Ectodermal cell (in vitro differentiated cells): Measurements from ENCODE around the gene UPF1.
"Not testable (repeated sequence)": the region's sequence is repeated elsewhere in the genome, so short reads cannot be mapped to it uniquely, and the experiment has no call there.

ENCODE experiments used
- H3K27ac ChIP-seq: 2 replicates; pipeline ENCODE4 v1.7.0; 2013; ENCODE audit warnings: mild to moderate bottlenecking, low read depth, low read length; ENCODE audit not compliant: insufficient read depth, poor library complexity, severe bottlenecking
- H3K27me3 ChIP-seq: 2 replicates; pipeline ENCODE4 v1.7.0; 2013; ENCODE audit warnings: mild to moderate bottlenecking, low read length; ENCODE audit not compliant: insufficient read depth, control insufficient read depth, poor library complexity, severe bottlenecking
- H3K36me3 ChIP-seq: one replicate; pipeline ENCODE4 v1.7.0; 2013; ENCODE audit warnings: low read length; ENCODE audit not compliant: control insufficient read depth, insufficient read depth
- H3K4me1 ChIP-seq: one replicate; pipeline ENCODE4 v1.7.0; 2013; ENCODE audit warnings: low read length; ENCODE audit not compliant: control insufficient read depth, insufficient read depth
- H3K4me3 ChIP-seq: 2 replicates; pipeline ENCODE4 v1.7.0; 2013; ENCODE audit warnings: low read depth, low read length, control low read depth; ENCODE audit not compliant: insufficient read depth
- H3K9me3 ChIP-seq: 2 replicates; pipeline ENCODE4 v1.7.0; 2013; ENCODE audit warnings: mild to moderate bottlenecking, low read length, moderate library complexity; ENCODE audit not compliant: control insufficient read depth
- WGBS, 2 experiments: methylation state at CpG; one replicate each; pipeline ENCODE4 v1.1.7; 2013; ENCODE audit warnings: missing lambda C conversion rate in 2 of 2; 5-methylcytosine and 5-hydroxymethylcytosine counted together

The UPF1 gene

GRCh38 chr19:18814063-18814462 lies 17.7 kb upstream of the UPF1 start:
- Histone ChIP-seq H3K36me3 (no peaks in the 10 kb centered on the region), H3K27me3 (peaks cover 36% of the 10 kb centered on the region), H3K9me3 (no peaks in the 10 kb centered on the region), H3K4me1 (no peaks in the 10 kb centered on the region), H3K27ac (no peak overlapping the region), H3K4me3 (no peak overlapping the region)
- WGBS, 2 experiments: 86 to 90% methylated on average over 9 of the region's 9 CpGs

DNA sequence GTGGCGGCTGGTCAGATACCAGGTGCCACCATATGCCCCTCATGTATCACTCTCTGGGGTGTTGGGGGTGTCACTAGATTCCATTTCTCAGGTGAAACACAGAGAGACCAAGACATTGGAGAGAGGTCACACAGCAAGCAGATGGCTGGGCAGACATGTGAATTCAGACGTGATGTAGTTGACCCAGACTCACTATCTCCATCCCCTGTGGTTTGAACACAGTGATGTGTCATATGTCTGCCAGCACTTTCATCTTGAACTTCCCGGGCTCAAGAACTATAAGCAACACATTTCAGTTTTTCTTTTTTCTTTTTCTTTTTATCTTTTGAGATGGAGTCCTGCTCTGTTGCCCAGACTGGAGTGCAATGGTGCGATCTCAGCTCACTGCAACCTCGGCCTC lies 16.1 kb upstream of the UPF1 start:
- Histone ChIP-seq H3K4me3 (no peak overlapping the region), H3K27ac (no peak overlapping the region), H3K36me3 (no peaks in the 10 kb centered on the region), H3K27me3 (peaks cover 29% of the 10 kb centered on the region), H3K9me3 (no peaks in the 10 kb centered on the region), H3K4me1 (no peaks in the 10 kb centered on the region)
- WGBS, 2 experiments: 90 to 91% methylated on average over 5 of the region's 5 CpGs

DNA sequence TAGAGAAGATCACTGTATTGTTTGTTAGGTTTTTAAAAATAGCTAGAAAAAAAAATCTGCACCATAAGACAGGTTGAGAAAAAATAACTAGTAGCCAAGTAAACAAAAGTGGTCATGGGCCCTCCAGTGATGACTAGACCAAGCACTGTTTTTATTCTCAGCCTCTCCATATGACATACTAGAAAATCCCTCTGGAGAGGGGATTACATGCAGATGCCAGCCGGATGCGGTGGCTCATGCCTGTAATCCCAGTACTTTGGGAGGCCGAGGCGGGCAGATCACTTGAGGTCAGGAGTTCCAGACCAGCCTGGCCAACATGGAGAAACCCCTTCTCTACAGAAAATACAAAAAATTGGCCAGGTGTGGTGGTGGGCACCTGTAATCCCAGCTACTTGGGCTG lies 15.1 kb upstream of the UPF1 start:
- H3K4me3 ChIP-seq, H3K36me3 ChIP-seq, H3K4me1 ChIP-seq, H3K27ac ChIP-seq, H3K9me3 ChIP-seq: not testable (repeated sequence)
- WGBS, 2 experiments: 80 to 85% methylated on average over 4 of the region's 4 CpGs
- H3K27me3 ChIP-seq: peaks cover 25% of the 10 kb centered on the region

DNA sequence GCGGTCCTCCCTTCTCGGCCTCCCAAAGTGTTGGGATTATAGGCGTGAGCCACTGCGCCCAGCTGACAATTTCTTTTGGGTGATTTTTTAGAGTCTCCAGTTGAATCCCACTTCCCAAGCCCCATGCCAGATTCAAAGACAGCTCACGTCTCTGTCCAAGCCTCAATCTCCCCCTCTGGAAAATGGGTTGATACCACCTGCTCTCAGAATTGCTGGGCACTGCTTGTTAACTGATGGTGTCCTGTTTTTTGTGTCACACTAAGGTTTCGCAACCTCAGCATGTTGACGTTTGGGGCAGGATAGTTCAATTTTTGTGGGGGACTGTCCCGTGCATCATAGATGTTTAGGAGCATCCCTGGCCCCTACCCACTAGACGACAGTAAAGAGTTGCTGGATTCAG lies 14.2 kb upstream of the UPF1 start:
- no peak overlapping the region for H3K27ac ChIP-seq
- no peaks in the 10 kb centered on the region for H3K4me1 ChIP-seq
- no peak overlapping the region for H3K4me3 ChIP-seq
- H3K27me3 ChIP-seq: peaks cover 19% of the 10 kb centered on the region
- no peaks in the 10 kb centered on the region for H3K9me3 ChIP-seq
- WGBS, 2 experiments: 90 to 92% methylated on average over 9 of the region's 9 CpGs
- H3K36me3 ChIP-seq: no peaks in the 10 kb centered on the region

GRCh38 chr19:18828786-18829185 lies 3.0 kb upstream of the UPF1 start:
- Histone ChIP-seq H3K27ac (no peak overlapping the region), H3K36me3 (no peaks in the 10 kb centered on the region), H3K4me3 (no peak overlapping the region), H3K27me3 (peaks cover 3% of the 10 kb centered on the region), H3K4me1 (peaks cover 3% of the 10 kb centered on the region), H3K9me3 (no peaks in the 10 kb centered on the region)
- 75 to 77% methylated on average over 6 of the region's 6 CpGs for WGBS, 2 experiments

GRCh38 chr19:18830488-18830887 lies 1.3 kb upstream of the UPF1 start:
- peaks cover 12% of the 10 kb centered on the region for H3K4me1 ChIP-seq
- WGBS, 2 experiments: 78 to 98% methylated on average over 1 to 2 of the region's 2 CpGs
- H3K9me3 ChIP-seq: no peaks in the 10 kb centered on the region
- H3K4me3 ChIP-seq: no peak overlapping the region
- no peaks in the 10 kb centered on the region for H3K36me3 ChIP-seq
- peaks cover 3% of the 10 kb centered on the region for H3K27me3 ChIP-seq
- H3K27ac ChIP-seq: no peak overlapping the region

DNA sequence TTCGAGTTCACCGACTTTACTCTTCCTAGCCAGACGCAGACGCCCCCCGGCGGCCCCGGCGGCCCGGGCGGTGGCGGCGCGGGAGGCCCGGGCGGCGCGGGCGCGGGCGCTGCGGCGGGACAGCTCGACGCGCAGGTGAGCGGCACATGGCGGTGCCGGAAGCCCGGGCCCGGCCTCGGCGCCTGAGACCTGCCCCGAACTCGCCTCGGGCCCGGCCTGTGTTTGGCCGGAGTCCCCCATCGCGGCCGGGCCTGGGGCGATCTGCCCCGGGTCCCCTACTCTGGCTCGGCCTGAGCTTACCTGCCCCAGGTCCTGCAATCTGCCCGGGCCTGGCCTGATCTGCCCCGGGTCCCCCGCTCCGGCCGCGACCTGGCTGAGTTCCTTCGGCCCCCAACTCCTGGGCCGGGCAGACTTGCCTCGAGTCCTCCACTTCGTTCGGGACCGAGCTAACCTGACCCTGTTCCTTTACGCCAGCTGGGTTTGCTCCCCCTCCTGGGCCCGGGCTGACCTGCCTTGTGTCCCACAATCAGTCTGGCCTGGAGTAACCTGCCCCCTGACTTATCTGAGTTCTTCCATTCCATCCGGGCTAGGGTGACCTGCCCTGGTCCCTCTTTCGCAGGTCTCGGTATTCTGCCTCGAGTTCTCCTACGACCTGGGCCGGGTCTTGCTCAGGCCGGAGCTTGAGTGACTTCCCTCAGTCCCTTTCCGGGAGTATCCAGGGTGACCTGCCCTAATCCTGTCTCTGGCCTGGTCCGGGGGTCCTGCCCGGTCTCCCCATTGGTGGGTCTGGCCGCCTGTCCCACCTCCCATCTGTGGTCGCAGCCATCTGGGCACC lies 764 bp downstream of the UPF1 start:
- Histone ChIP-seq H3K4me3 (peak overlapping the region; percentile 90), H3K27me3 (peaks cover 3% of the 10 kb centered on the region), H3K36me3 (no peaks in the 10 kb centered on the region), H3K9me3 (no peaks in the 10 kb centered on the region), H3K27ac (no peak overlapping the region), H3K4me1 (peaks cover 12% of the 10 kb centered on the region)
- WGBS, 2 experiments: 1% methylated on average over 69 of the region's 69 CpGs

DNA sequence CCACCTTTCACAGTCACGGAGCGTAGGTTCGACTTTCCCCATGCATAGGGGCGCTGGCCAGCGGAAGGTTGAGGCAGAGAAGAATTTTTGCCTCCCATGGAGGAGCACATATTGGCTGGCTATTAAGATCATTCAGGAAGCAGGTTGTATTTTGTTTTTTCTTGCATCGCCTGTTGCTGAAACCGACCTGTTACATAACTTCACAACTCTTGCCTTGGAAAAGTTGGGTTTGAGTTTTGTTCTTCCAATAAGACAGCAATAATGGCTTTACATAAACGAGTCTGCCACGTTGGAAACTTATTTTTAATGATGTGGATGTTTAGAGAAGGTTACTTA lies 1.4 kb downstream of the UPF1 start:
- WGBS, 2 experiments: 18 to 21% methylated on average over 9 of the region's 9 CpGs
- H3K9me3 ChIP-seq: no peaks in the 10 kb centered on the region
- H3K27ac ChIP-seq: no peak overlapping the region

DNA sequence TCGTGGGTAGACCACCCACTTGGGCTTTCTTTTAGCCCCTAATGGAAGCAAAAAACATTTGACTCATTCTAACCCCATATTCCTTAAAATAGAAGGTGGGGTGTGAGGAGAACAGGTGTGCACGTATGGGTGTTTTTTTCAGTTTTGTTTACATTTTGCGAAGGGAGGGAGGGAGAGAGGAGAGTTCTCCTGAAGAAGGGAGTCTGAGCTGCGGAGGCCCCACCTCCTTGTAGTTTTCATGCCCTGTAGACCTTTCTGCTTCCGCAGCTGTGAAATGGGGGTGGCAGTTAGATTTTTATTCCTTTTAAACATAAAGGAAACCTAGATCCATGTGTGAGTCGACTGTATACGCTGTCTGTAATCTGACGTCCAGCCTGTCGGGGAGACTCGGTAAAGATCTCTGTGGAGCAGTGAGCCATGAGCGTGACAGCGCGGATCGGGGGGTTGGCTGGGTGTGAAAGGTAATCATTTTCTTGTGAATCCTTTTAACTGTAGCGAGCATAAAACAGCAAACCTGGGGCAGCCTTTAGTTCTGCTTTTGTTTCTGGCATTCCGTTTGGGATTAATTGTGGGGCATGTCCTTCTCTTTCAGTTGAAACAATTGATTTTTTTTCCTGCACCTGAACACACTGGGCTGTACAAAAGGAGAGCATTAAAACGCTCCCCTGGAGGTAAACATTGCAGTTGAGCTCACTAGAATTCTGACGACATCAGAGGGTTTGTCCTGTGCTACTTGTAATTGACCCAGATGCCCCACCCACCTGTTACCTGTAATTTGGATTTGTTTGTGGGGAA lies 2.3 kb downstream of the UPF1 start:
- Histone ChIP-seq H3K27me3 (peaks cover 3% of the 10 kb centered on the region), H3K4me3 (peak overlapping the region; percentile 90), H3K4me1 (peaks cover 12% of the 10 kb centered on the region), H3K27ac (no peak overlapping the region), H3K9me3 (no peaks in the 10 kb centered on the region), H3K36me3 (no peaks in the 10 kb centered on the region)
- 43 to 56% methylated on average over 18 of the region's 18 CpGs for WGBS, 2 experiments

More for the DNA sequence above, 1.4 kb downstream of the UPF1 start:
- Histone ChIP-seq H3K4me1 (peaks cover 12% of the 10 kb centered on the region), H3K4me3 (peak overlapping the region; percentile 90), H3K27me3 (peaks cover 3% of the 10 kb centered on the region), H3K36me3 (no peaks in the 10 kb centered on the region)

GRCh38 chr19:18834644-18834984 lies 2.9 kb downstream of the UPF1 start:
- no peak overlapping the region for H3K4me3 ChIP-seq
- peaks cover 3% of the 10 kb centered on the region for H3K27me3 ChIP-seq
- peaks cover 12% of the 10 kb centered on the region for H3K4me1 ChIP-seq
- H3K27ac ChIP-seq: no peak overlapping the region
- no peaks in the 10 kb centered on the region for H3K36me3 ChIP-seq
- no peaks in the 10 kb centered on the region for H3K9me3 ChIP-seq
- WGBS, 2 experiments: 77 to 88% methylated on average over 4 of the region's 4 CpGs
